Measurements from ENCODE around the gene CA7.
"Not testable (repeated sequence)": the region's sequence is repeated elsewhere in the genome, so short reads cannot be mapped to it uniquely, and the experiment has no call there.

CA7 gene

DNA sequence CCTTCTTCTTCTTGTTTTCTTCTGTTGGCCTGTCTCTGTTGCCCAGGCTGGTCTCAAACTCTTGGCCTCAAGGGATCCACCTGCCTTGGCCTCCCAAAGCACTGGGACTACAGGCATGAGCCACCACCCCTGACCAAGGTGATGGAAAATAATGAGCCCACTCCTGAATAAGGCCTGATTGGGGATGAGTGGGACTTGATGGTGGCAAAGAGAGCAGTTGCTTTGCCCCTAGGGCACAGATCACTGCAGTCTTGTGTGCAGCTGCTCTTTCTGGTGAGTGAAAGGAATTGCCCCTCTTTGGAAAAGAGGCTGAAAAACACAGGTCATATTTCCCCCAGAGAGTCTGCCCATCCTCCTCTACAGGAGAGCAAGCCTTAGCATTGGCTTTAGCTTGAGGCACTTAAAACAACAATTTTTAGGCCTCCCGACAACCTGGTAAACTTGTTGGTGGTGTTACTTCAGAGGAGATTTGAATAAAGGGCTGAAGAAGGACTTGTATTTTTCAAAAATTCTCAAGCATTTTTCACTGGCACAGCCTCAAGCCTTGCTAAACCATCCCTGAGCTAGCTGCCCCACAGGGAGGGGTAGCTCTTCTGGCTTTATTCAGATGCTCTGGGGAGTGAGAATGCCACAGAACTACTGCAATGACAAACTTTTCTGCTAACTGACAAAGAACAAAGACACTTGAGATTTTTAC is 30.0 kb downstream of the CA7 start:
- no peak for DNase-seq

DNA sequence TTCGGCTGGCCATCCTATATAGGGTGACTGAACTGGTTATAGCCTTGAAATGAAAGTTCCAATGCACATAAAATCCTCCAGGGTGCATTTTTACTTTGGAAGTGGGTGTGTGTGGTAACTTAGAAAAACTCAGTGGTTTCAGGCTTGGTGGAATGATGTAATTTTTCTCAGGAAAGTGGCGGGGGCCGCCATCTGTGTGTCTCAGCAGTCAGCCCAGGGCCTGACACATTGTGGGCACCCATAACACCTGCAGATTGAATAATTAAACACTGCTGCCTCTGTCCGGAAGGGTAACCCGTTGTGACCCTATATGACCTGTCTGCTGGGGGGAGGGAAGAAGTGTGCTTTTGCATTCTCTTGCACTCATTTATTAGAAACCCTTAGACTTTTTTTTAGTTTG is 33.9 kb downstream of the CA7 start:
- DNase-seq, result no peak

DNA sequence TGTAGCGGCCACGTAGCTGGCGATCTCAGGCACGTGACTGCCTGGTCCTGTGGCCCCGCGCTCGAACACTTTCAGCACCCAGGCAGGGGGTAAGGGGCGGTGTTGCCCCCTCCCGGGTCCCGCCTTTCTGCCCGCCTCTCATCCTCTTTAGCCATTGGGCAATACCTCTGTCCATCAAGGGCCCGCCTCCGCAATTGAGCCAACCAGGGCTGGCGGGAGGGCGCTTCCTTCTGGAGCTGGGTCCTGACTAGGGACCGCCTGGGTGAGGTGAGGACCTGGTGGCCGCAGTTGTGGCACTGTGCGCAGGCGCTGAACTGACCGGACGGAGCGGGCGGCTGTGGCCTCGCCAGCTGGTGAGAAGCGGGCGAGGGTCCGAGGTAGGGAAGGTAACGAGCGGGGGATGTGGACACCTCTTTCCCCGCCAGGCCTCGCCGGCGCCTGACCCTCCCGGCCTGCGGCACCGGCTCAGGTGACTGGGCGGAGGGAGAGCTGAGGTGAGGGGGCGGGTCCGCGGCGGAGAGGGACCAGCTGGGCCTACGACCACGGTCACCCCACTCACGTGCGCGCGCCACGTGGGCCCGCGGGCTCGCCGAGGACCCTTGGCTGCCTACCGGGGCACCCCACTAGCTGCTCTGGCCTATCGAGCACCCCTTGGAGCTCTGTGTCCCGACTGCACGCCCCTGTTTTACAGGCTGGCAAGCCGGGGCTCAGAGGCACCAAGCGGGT is 36.2 kb downstream of the CA7 start, which contains the start of gene PDP2:
Gene PDP2, plus strand, starts transcription at position 228 of the 726 bp plus-strand sequence. CDS start 3,770 bp downstream, outside the sequence.
- peak; percentile 72 for DNase-seq

DNA sequence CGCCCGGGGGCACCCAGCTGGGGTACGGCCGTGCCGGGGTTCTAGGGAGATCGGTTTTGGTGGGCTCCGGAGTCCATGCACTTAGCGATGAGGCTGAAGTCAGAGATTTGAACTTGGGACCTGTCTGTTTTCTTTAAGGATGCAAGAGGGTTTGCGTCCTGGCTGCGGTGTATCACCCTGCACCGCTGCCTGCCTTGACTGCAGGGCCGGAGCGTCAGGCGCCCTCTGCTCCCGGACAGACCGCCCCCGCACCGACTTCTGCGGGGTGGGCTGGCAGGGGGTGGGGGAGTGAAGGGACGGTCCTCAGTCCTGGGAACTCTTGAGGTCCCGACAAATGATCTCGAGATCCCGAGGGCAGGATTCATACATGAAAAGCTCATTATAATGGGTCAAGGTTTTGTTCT is 36.8 kb downstream of the CA7 start:
- DNase-seq, result no peak

DNA sequence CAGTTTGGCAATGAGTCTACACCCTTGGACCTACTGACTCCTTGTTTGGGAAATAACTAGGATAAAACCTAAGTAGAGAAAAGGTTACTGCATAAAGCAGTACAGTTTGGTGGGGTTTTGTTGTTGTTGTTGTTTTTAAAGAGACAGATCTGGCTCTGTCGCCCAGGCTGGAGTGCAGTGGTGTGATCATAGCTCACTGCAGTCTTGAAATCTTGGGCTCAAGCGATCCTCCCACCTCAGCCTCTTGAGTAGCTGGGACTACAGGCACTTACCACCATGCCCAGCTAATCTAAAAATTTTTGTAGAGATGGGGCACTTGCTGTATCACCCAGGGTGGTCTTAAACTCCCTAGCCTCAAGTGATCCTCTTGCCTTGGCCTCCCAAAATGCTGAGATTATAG is 37.3 kb downstream of the CA7 start:
- DNase-seq, result no peak

DNA sequence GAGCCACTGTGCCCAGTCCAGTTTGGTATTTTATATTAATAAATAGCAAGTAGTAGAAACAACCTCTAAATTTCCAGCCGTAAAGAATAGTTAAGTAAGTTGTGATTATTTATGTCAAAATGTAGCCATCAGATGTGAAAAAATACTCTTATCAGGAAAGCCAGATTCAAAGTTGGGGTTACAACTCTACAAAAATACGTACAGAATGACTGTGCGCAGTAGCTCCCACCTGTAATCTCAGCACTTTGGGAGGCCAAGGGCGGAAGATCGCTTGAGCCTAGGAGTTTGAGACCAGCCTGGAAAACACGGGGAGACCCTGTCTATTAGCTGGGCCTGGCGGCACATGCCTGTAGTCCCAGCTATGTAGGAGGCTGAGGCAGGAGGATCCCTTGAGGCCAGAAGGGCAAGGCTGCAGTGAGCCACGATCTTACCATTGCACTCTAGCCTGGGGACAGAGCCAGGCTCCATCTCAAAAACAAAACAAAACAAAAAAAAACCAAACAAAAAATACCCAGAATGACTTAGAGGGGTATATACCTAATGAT is 37.8 kb downstream of the CA7 start:
- no peak for DNase-seq

DNA sequence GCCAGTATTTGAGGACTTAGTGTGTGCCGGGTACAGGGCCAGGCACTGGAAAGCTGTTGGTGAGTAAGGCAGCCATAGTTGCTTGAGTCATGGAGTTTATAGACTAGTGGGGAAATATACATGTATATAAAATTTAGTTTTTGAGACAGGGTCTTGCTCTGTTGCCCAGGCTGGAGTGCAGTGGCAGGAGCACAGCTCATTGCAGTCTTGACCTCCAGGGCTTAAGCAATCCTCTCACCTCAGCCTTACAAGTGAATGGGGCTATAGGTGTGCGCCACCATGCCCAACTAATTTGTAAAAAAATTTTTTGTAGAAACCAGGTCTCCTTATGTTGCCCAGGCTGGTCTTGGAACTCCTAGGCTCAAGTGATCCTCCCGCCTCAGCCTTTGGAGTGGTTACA is 38.5 kb downstream of the CA7 start:
- DNase-seq, result no peak

DNA sequence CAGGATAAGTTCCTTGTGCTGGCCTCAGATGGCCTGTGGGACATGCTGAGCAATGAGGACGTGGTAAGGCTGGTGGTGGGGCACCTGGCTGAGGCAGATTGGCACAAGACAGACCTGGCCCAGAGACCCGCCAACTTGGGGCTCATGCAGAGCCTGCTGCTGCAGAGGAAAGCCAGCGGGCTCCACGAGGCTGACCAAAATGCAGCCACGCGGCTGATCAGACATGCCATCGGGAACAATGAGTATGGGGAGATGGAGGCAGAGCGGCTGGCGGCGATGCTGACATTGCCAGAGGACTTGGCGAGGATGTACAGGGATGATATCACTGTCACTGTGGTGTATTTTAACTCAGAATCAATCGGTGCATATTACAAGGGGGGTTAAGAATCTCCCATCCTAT is 41.3 kb downstream of the CA7 start:
- DNase-seq, result no peak

DNA sequence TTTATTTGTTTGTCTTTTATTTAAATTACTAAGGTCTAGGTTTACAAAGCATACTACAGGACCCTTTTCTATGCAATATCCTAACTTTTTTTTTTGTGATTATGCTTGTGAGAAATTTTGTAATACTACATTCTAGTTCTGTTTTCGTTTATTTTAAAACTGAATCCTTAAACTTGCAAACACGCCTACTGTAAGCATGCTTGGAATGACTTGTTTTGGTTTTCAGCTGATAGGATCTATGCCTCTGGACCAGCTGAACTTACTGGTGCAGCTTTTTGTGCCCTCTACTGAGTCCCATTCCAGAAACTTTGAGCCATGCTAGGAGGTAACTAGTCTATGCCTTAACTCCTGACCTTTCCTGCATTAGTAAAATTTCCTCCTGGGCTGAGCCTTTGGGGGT is 42.1 kb downstream of the CA7 start:
- DNase-seq, result no peak

DNA sequence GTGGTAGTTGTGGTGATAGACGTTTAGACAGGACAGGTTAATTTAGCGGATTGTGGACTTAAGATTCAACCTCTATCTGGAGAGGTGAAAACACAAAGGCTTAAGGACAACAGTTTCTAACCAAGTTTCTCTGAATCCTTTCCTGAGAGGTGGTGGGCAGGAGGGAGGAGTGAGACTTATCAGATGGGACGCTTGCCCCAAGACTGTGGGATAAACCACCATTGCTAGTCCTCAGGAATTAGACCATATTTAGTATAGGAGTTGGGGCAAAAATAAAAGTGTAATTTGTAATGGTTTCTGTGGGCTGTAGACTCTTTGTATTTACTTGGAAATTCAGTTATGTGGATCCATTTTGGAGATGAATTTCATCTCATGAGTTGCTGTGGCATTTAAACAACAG is 42.7 kb downstream of the CA7 start:
- DNase-seq, result no peak

DNA sequence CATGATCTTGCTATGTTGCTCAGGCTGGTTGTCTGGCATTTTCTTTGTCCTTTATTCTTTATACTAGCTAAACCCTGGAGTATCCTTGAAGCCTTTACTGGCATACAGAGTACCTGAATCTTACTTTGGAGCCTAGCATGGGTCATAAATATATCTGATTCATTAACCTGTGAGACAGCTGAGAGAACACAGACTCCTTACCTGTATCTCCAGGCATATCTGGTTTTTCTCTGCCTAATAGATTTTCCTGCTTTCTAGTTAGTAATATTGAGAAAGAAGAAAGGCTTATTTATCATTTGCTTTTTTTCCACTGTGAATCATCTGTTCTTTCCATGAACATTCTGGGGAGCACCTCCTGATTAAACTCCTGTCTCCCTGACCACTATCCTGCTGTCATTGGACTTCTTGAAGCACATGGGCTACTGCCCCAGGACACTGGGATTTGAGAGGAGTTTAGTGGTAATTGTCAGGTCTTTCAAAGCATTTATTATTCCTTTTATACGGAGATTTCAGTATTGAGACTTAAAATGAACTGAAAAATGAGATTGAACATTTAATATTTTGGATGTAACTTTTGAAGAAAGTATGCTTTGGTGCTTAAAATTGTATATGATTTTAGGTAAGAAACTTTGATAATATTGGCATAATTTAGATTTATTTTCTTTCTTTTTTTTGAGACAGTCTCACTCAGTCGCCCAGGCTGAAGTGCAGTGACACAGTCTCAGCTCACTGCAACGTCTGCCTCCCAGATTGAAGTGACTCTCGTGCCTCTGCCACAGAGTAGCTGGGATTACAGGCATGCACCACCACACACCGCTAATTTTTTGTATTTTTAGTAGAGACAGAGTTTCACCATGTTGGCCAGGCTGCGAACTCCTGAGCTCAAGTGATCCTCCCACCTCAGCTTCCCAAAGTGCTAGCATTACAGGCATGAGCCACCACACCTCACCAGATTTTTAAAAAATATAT is 44.7 kb downstream of the CA7 start:
- no peak for DNase-seq

DNA sequence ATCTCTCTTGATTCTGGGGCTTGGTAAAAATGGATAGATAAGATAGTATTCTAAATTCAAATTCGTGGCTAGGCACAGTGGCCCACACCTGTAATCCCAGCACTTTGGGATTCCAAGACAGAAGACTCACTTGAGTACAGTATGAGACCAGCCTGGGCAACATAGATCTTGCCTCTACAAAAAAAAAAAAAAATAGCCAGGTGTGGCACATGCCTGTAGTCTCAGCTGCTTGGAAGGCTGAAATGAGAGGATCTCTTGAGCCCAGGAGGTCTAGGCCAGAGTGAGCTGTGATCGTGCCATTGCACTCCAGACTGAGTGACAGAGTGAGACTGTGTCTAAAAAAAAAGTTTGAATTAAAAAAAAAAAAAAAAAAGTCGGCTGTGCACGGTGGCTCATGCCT is 45.4 kb downstream of the CA7 start:
- no peak for DNase-seq

DNA sequence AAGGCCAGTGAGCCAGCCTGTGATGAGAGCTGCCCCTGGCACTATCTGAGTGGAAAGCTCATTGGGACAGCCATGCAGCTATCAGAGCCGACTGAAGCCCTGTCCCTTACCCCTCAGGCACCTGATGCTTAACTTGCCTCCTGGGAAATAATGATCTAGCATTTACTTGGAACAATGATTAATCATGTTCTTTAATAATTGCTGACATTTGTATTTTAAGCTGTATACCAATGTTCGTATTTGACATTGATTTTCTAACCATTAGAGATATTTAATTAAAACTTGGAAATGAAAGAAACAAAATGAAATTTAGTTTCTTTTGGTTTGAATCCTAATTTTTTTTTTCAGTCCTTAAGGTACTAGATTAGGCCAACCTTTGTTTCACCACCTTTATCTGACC is 46.6 kb downstream of the CA7 start:
- no peak for DNase-seq

DNA sequence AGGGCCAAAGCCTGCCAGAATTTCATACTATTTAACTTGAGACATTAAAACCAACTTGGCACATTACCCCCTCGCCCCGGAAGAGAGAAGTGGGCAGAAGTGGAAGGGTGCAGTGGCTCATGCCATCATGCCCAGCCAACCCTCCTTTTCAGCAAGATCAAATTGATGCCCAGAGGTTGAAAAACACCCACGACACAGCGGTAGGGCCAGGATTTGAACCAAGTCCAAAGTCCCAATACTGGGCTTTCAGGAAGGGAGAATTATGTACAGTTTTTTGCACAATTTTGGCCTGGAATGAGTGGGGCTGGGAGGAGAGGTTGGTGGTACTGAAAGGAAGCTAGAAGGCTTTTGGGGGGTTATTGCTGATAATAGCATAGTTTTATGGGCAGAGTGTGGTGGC is 47.1 kb downstream of the CA7 start:
- no peak for DNase-seq

DNA sequence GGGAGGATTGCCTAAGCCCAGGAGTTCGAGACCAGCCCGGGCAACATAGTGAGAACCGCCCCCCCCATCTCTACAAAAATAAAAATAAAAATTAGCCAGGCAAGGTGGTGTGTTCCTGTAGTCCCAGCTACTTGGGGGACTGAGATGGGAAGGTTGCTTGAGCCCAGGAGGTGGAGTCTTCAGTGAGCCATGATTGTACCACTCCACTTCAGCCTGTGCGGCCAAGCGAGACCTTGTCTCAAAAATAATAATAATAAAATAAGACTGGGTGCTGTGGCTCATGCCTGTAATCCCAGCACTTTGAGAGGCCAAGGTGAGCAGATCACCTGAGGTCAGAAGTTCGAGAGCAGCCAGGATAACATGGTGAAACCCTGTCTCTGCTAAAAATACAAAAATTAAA is 47.6 kb downstream of the CA7 start:
- DNase-seq, result no peak

DNA sequence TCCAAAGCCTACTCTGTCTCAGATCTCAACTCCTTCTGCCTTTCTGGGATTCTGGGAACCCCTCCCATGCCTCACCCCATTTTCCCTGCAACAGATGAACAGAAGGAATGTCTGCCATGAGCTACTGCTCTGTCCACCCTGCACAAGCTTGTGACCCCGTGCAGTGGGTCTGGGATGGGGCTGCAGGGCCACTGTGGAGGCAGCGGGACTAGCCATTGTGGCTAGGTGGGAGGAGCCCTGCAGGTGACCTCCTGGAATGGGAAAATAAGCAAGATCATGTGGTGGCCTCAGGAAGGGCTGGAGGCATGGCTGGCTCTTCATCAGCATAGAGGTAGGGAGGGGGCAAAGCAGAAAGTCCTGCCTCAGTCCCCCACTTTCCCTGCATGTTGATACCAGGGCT is 49.8 kb downstream of the CA7 start:
- no peak for DNase-seq

DNA sequence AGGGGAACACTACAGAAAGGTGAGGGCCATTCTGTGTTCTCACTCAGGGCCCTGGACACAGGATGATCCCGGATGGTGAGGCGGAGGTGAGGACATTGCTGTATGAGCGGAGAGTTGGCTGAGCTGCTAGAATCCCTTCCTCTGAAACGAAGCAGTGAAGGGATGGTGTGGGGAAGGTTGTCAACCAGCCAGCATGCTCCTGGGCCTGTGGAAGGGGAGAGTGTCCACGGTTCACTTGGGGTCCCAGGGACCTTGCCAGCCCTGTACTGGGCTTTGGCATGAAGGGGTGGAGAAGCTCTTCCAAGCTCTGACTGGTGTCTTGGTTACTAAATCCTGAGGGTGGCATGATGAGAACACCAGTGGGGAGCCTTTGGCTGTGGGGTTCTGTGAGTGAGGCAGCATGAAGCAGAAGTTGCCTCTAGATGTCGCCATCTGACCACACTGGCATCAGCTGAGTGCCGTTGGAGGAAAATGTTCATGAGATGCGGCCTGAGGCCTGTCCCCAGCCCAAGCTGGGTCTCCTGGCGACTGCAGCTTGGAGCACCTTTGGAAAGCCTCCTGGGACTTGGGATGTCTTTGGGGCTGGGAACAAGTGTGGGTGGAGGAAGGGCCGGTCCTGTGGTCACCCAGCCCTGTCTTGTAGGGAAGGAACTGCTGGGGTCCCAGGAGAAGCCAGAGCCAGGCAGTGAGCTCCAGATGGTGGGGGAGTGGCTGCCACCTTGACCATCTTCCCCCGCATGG is 50.9 kb downstream of the CA7 start:
- peak; percentile 6 for DNase-seq

DNA sequence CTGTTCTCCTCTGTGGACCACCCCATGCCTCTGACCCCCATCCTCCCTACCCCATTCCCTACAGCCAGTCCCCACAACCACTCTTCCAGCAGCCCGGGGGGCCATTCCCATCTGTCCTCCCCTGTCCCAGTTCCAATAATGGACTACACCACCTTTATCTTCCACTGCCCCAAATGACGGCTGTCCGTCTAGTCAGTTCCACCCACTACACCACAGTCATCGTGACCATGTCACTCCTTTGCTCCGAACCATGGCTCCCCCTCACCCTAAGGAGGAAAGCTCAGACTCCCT is 51.4 kb downstream of the CA7 start:
- no peak for DNase-seq

DNA sequence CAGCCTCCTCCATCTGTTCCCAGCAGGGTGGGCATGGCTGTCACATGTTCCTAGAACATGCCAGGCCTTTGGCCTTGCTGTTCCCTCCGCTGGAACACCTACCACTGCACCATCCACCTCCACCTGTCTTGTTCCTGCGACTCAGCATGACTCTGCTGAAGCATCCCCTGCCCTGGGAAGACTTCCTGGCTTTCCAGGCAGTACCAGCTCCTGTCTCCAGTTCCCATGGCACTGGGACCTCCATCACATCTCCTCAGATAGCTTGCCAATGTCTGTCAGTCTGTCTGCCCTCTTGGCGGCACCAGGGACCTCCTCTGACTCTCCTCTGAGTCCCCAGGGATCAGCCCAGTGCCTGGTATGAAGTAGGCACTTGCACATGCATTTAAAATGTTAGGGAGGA is 51.8 kb downstream of the CA7 start:
- DNase-seq, result no peak

DNA sequence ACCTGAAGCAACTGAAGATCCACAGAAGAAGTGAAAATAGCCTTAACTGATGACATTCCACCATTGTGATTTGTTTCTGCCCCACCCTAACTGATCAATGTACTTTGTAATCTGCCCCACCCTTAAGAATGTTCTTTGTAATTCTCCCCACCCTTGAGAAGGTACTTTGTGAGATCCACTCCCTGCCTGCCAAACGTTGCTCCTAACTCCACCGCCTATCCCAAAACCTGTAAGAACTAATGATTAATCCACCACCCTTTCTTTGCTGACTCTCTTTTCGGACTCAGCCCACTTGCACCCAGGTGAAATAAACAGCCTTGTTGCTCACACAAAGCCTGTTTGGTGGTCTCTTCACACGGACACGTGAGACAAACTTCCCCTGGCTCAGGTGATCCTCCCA is 52.5 kb downstream of the CA7 start:
- not testable (repeated sequence) for DNase-seq

DNA sequence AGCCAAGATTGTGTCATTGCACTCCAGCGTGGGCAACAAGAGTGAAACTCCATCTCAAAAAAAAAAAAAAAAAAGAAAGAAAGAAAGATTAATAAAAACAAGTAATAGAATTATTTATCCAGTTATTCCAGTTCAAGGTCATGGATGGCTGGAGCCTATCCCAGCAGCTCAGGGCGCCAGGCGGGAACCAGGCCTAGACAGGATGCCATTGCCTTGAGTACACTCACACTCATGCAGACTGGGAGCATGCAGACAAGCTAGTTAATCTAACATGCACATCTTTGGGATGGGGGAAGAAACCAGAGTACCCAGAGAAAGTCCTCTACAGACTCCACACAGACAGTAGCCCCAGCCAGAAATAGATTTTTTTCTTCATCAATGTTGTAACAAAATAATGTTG is 54.0 kb downstream of the CA7 start:
- no peak for DNase-seq

DNA sequence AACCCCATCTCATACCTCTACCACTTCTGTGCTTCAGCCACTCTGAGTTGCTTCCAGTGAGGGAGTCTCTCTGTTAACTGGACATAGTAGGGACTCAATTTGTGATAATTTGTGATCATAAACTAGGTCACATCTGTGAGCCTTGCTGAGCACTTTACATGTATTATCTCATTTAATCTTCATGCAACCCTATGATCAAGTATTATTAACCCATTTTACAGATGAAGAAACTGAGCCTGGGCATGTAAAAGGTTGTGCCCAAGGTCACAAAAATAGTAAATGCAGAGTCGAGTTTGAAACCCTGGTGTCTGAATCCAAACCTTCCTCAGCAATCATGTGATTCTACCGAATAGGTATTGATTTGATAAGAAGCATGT is 54.7 kb downstream of the CA7 start:
- no peak for DNase-seq
